Measurements from ENCODE around the gene SH3BP5L.

The SH3BP5L gene

DNA sequence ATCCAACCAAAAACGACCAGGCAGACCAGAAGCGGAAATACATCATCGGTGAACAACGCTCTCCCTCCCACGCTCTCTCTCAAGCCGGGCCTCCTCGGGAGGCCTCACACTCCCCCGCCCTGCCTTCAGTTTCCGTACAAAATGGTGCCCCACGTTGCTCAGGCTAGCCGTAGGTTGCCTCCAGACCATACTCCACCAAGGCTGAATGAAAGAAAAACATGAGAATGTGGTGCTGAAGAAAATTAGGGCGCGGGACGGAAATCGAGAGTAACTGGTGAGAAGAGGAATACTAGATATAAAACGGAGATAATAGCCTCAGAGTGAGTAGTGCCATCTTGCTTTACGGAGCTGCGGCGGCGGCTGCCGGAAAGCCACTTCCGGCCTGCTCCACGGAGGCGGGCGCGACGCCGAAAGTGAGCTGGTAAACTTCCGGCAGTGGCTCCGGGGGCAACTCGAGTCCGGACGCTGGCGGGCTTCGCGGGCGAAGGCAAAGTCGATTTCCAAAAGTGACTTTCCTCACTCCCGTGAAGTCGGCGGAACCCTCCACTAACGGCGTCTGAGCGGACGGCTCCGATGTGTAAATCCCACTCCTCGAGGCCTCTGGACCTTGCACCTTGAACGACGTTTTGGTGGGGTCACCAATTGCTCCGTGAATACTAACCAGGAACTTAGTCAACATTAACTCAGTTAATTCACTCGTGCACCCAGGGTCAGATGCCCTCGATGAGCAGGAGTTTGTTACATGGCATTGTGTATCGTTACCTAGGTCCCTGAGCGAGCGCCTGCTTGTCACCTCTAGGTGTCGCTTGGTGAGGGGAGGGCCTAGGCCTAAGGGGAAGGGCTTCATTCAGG lies at the start of gene SH3BP5L:
SH3BP5L (minus strand) TSS at position 7 of the 852 bp plus-strand sequence. CDS start 980 bp downstream, outside the sequence.
- peak; percentile 96 for DNase-seq (ENCODE audit: low read depth)

DNA sequence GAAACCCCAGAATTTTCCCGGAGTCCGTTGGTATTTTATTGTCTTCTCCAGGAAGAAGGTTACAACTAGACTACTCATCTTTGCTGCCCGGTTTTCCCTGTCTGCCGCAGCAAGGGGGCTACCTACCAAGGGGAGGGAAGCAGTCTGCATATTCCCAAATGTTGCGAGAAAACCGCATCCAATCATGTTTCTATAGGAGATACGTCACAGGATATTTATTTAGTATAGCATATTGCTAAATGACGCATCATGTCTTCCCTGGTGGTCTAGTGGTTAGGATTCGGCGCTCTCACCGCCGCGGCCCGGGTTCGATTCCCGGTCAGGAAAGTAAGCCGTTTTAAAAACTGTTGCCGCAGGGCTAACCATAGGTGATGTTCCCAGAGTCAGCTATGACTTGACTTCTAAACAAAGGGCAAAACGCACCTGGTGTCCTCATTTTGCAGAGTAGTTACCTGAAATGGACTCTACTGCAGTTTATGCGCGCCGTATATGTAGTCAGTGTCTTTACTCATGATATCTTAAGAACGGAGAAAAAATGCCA lies 48.3 kb upstream of the SH3BP5L start:
- DNase-seq (ENCODE audit: low read depth): no peak

DNA sequence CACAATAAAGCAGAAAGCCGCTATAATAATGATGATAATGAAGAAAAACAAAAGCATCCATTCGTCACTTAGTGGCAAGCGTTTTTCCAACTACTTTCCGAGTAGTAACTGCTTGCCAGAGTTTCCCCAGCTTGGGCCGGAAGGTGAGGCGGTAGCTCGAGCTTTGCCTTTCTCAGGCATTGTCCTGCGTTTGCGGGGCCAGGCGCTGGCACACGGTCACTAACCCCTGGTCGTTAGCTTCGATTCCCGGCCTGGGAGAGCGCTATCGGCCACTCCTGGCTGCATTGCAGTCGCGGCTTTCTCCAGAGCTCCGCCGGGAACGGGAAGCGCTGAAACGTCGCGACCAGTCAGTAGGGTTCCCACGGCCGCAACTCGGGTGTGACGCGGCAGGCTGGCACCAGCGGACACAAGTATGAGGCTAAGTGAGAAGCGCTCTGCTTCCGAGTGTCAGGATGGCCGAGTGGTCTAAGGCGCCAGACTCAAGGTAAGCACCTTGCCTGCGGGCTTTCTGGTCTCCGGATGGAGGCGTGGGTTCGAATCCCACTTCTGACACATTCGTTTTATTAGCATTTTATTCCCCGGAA lies 47.8 kb upstream of the SH3BP5L start:
- peak; percentile 94 for DNase-seq (ENCODE audit: low read depth)

DNA sequence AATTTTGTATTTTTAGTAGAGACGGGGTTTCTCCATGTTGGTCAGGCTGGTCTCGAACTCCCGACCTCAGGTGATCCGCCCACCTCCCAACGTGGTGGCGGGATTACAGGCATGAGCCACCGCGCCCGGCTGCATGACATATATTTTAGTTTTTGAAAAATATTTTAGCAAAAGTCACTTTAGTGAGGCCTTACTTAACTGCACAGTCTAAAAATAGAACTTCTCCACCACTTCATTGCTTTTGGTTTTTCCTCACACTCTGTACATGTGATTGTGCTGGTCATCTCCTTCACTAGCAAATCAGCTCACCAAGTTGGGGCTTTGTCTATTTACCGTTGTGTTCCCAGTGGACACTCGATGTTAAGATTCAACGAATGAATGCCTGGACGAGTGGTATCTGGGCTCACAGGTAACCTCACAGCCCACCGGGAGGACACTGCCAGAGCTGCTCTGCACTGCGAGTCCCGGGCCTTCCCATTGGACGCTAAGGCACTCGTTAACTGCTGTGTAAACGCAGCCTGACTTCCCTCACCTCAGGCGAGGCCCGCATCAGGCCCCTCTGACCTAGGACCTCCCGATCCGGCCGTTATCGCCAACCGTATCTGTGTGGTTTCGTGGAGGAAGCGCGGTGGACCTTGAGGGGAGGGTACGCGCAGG lies 47.2 kb upstream of the SH3BP5L start:
- DNase-seq (ENCODE audit: low read depth): peak; percentile 69

DNA sequence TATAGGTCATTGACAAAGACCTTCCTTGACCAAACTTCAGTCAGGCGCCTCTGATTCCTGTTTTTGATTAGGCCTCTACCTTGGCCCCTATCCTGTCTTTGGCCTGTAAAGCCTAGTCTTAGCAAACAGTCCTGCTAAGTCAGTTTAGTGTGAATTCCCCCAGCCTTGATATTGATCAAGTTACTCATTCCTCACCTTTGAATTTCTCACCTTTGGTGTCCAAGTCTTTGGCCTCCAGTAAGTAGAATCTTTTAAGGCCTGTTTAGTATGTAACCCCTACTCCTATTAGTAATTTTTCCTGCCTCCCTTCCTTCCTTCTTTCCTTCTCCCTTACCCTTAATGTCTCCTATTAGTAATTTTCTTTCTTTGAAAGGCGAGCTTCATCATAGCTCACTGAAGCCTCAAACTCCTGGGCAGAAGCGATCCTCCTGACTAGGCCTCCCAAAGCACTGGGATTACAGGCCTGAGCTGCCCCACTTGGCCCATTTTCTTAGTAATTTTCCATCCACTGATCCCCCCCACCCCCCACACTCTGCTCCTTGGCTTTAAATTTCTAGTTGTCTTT lies 46.2 kb upstream of the SH3BP5L start:
- DNase-seq (ENCODE audit: low read depth): no peak

DNA sequence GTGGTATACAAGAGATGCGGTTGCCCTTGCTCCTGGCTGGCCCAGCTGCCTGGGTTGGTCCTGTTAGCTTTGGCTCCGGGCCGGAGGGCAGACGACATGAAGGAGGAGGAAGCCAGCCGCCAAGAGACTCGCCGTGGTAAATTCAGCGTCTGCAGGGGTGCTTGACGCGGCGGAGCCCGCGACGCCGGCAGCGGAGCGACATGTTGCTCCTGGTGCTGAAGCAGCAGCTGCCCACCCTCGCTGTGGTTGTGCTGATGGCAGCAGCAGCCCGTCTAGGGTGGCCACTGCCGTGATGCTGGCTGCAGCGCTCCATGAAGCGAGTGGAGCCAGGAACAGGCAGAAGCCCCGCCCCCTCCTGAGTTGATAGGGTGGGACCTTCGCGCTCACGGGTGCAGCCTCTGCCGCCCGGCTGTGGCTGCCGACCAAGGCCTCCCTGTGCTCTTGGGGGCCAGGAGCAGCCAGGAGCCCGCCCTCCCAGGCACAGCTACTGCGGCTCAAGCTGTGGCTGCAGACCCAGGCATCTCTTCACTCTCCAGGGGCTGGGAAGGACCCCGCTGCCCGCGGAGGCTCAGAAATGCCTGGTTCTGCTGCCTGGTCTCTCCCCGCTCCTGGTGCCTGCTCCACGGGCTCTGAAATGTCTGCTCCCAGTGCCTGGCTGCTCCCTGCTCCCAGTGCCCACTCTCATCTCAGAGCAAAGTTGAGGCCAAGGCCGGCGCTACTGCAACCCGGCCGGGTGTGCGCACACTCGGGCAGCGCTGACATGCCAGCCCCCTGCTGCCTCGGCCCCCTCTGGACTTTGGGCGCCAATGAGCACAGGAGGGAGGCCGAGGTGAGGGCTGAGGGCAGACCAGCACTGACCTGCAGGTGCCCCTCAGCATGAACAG lies 37.5 kb upstream of the SH3BP5L start:
- DNase-seq (ENCODE audit: low read depth): peak; percentile 55

DNA sequence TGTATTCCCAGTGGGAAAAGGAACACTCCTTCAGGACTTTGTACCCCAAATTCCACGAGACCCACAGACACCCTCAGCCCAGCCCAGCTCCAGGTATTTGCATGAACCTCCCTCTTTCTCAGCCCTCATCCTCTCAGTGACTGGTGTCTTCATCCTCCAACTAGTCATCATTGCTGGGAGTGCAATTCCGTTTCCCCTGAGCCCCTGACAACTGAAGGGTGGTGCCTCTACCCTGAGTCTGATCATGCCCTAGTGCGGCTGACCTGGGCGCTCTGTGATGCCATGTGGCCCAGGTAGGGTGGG lies 36.9 kb upstream of the SH3BP5L start:
- no peak for DNase-seq (ENCODE audit: low read depth)

DNA sequence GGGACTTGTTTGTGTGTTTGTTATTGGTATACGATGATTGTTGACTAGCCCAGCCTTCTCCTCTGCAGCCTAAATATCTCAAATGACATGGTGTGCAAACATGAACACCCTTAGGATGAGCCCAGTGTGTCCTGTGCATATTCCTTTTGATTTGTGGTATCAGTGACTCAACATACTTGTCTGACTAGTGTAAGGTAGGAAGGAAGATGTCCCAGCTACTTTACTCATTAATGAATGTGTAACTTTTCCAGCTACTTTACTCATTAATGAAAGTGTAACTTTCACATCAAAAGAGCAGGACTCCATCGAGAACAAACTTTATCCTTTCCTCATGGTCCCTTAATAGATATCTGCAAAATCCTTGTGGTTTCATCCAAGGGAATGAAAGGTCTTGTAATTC lies 35.9 kb upstream of the SH3BP5L start:
- DNase-seq (ENCODE audit: low read depth): no peak

DNA sequence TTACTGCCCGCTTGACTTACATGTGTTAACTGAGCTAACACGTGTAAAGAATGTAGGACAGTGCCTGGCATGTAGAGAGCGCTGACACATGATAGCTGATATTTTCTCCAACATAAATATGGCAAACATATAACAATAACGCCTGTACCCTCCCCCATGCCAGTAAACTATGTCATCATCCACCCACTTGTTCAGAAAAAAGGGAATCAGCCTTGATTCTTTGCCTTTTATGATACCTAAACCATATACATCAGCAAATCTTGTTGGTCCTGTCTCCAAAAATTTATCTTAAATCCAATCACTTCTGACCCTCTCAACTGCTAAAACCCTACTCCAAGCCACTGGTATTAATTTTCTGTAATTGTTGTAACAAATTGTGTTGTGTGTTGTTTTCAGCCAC lies 34.3 kb upstream of the SH3BP5L start:
- DNase-seq (ENCODE audit: low read depth): no peak

DNA sequence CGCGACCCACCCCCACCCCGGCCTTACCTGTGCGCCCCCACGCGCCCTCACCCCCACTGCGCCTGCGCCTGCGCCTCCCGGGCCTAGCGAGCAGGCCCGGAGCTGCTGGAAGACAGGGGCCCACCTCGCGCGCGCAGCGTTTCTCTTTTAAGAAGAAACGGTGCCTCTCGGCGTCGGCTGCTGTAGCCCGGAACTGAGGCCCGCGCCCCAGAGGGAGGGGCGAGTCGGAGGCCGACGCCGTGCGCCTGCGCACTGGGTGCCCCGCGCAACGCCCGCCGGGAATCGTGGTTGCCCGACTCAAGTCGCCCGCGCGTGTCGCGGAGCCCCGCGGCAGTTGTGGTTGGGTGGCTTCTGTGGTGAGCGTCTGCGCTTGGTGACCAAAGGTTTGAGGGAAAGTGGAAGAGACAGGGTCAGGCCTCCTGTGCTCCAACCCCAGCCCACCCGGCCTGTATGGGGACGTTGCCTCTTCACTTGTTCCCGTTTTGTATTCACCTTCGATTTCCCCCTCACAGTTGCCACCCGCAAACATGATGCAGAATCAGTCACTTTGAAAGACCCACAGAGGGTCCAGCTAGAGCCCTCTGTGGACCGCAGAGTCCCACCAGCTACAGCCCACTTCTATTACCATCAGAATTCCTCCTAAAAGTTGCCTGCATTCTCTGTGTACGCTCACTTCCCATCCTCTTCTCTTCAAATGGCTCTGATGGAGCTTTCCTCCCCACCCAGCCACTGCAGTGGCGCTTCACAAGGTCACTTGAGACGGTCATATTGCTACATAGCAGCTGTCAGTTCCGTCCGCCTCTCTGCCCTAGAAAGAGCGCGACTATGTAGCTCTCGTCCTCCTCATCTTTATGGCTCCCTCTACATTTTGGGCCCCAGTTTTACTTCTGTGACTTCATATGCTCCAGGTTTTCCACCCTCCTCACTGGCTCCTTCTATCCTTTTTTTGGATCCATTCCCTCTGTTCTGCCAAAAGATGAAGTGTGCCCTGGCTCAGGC lies 33.5 kb upstream of the SH3BP5L start, which contains the start of gene ZNF692:
ZNF692 (minus strand) TSS at position 195 of the 999 bp plus-strand sequence. CDS start 776 bp downstream, outside the sequence.
- peak; percentile 96 for DNase-seq (ENCODE audit: low read depth)

DNA sequence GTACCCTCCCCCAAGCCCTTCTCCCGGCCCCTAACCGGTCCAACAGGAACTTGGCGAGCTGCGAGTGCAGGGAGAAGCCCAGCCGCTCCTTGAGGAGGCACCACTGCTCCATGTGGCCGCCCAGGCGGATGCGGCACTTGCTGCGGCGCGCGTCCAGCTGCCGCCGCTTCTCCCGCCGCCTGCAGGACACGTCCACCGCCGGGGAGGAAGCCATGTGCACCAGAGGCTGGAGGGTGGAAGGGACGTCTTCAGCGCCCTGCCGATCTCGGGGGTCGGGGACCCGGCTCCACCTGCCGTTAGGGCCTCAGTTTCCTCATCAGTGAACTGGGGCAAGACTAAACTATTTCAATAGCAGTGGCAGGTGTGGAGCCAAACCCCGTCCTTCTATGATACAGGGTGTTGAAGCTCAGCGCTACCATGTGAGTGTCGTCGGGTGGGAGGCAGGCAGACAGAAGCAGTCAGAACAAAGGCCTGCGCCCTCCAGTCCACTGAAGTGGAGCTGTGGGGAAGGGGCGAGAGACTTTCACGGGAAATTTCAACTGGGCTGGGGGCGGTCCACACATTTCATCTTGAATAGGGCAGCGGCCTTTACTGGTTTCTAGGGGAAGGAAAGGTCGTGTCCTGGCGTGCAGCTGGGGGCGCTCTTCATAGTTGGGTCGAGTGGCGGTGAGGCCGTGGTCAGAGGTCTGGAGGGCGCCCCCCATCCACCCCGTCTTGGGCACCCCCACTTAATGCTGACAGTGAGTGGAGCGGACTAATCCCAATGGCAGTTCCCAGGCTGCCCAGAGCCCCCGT lies 32.6 kb upstream of the SH3BP5L start:
- DNase-seq (ENCODE audit: low read depth): peak; percentile 33

DNA sequence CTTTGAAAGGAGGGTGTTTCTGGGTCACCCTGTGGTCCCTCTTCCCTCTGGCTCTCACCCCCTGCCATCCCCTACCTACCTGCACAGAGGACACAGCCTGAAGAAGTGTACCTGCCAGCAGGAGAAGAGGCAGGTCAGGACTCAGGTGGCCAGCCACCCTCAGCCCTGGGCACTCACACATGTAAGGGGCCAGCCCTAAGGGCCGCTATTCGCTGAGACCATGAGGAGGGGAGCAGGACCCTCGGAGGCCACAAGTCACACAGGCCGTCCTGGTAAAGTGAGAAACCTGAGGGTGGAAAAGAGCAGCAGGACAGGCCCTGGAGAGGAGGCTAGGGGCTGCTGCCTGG lies 32.0 kb upstream of the SH3BP5L start:
- DNase-seq (ENCODE audit: low read depth): no peak

DNA sequence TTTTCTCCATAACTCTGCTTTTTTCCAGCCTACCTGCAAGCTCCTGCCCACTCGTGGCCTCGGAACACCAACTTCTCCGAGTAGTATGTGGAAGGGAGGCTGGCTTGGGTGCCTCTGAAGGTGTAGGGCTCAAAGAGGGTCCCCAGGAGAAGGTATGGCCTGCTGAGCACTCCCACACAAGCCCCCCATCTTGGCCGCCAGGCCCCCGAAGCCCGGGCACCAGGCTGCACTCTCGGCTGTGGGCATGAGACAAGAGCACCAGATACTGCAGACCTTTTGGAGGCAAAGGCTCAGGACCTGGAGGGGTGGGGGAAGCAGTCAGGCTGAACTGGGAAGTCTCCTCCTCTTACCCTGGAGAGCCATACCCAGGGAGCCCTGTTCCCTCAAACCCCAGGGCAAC lies 31.5 kb upstream of the SH3BP5L start:
- no peak for DNase-seq (ENCODE audit: low read depth)

DNA sequence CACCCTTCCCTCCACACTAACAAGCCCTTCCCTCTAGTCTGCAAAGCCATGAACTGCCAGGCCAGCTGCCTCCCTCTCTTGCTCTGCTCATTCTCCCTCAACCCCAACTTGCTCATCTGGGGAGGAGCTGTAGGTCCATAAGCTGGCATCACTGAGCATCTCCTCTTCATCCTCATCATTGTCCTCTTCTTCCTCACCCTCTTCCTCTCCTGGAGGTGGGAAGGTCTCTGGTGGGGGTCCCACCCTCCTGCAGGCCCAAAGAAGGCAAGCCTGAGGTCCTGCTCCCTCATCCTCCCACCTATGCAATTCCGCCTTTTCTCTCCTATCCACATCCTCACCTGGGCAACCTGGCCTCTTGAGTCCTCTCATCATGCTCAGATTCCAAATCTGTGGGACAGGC lies 30.5 kb upstream of the SH3BP5L start:
- DNase-seq (ENCODE audit: low read depth): no peak

DNA sequence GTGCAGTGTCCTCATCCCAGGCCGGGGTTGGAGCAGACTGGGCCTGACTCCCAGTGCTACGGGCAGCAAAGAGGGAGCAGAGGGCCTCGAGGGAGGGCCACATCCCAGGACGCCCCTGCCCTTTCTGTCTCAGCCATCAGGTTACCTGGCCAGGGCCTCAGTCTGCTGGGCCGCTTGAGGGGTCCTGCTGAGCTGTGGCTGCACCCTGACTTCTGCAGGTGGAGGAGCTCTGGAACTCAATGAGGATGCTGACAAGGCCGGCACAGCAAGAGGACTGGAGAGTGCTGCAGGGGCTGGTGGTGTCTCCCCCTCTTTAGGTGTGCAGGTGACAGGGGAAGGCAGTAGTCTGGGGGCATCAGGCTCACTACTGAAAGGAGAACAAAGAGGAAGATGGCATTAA lies 29.9 kb upstream of the SH3BP5L start:
- no peak for DNase-seq (ENCODE audit: low read depth)

DNA sequence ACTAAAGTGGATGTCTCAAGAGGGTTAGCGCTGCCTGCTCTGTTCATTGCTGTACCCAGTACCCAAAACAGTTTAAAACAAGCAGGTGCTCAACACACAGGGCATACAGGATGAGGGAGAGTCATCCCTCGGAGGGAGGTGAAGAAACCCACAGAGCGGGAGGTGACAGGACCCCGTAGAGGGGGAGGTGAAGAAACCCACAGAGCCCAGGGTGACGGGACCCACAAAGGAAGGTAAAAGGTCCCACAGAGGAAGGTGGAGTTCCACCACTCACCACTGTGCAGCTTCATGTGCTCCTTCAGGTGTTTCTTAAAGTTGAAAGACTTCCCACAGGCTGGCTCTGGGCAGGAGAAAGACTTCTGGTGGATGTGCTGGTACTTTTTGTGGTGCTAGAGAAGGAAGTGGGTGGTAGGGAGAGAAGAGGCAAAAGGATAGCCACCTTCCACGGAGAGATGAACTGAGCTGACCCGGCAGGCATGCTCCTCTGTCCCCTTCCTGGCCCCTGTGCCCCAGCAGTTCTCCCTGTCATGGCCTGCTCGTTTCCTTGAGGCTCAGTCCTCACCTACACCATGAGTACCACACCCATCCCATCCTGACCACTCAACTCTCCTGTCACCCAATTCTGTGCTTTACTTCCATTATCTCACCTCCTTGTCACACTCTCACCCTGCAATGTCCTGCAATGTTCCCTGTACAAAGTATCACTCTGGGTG lies 28.1 kb upstream of the SH3BP5L start:
- no peak for DNase-seq (ENCODE audit: low read depth)

DNA sequence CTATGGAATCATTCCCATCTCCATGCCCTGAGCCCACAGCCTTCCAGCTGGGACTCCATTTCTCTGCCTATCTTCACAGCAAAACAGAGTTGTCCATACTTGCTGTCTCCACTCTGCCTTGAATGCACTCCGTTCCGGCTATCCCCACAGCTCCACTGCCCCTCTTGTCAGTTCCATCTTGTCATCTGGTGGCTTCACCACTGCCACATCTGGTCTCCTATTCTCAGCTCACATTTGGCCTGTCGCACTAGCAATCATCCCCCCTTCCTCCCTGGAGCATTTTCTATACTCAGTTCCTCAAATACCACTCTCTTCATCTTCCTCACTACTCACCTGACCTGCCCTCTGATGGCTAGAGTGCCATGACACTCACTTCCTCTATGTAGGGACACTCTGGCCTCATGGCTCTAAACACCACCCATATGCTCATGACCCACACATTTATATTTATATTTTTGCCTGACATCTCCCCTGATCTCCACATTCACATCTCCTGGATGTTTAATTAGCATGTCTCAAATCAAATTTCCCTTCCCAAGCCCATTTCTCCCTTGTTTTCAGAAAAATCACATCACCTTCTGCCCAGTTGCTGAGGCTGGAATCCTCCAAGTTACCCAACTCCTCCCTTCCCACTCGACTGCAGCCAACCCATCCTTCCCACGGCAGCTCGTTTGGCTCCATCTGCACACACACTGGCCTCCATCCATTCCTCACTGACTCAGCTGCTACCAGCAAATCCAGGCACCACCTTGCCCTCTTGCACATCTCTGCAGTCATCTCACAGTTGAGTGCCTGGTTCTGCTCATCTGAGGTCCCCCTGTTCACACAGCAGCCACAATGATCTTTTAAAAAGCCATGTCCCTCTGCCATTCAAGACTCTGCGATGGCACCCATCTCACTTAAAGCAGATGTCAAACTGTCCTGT lies 27.0 kb upstream of the SH3BP5L start:
- DNase-seq (ENCODE audit: low read depth): peak; percentile 66

DNA sequence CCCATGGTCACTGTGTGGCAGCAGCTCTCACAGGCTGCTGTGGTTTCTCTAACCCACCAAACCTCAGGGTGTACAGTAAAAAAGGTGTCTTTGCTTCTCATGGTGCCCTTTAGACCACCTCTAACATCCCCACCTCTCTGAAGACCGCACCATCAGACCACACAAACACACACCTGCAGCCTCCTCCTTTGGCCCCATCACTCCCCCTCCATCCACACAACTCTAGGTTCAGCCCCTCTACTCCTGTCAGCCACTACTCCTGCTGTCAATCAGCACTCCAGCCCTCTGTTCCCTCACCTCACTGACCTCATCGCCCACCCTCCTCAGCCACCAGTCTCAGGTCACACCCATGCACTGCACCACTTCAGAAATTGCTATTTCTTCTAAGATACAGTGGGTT lies 25.7 kb upstream of the SH3BP5L start:
- no peak for DNase-seq (ENCODE audit: low read depth)
